GM12878 (cell line): Measurements from ENCODE around the gene HOOK1. TPM values are rescaled to one million over a fixed set of nuclear protein-coding genes. Genes with fewer than 3 reads are reported as not detected.

Experiments used
- ATAC-seq: fragments of 200-7000 bp; cut with Tn5 transposase; 3 replicates; pipeline ENCODE4 v1.9.1; 2020; ENCODE audit warnings: mild to moderate bottlenecking, moderate library complexity
- BruUV-seq: library from RNA; stranded (reverse); fragments of 400-500 nt; replicated peaks from 2 replicates; lab custom pipeline; 2021; lab: Mats Ljungman, UMichigan
- CTCF ChIA-PET: fragments of 300-600 bp; sonication (Branson Sonifier 250); formaldehyde crosslinking; extraction: SDS; loops from one replicate; lab custom pipeline; 2021; ENCODE audit warnings: inconsistent platforms; lab: Yijun Ruan, JAX
- POLR2A ChIA-PET: fragments of 350-600 bp; formaldehyde crosslinking; extraction: SDS; loops from one replicate; lab custom pipeline; 2021; ENCODE audit warnings: inconsistent platforms; lab: Charles Lee
- RAD21 ChIA-PET: fragments of 300-600 bp; sonication (Branson Sonifier 250); formaldehyde crosslinking; loops from one replicate; lab custom pipeline; 2023; ENCODE audit warnings: antibody characterized with exemption; ENCODE audit not compliant: unreplicated experiment; lab: Charles Lee
- SMC1A ChIA-PET: fragments of 300-600 bp; sonication (Branson Sonifier 250); formaldehyde crosslinking; loops from one replicate; lab custom pipeline; 2023; ENCODE audit not compliant: unreplicated experiment, uncharacterized antibody; lab: Charles Lee
- DNase-seq: peaks from one replicate; pipeline ENCODE4 v3.0.0-alpha.2; 2011; ENCODE audit warnings: low read depth, low spot score
- FAIRE-seq: peaks from 3 replicates; lab custom pipeline; 2011; peaks lifted over from hg19 to GRCh38; lab: Jason Lieb, UNC
- H2AFZ ChIP-seq: 2 replicates; pipeline ENCODE4 v1.6.0; 2011; ENCODE audit warnings: low read depth, low read length, control low read depth; ENCODE audit not compliant: control insufficient read depth
- H3K27ac ChIP-seq: 2 replicates; pipeline ENCODE4 v1.5.1; 2011; ENCODE audit warnings: control low read depth; ENCODE audit not compliant: control insufficient read depth, insufficient read depth
- H3K27me3 ChIP-seq, 2 experiments: replicated peaks in 1 of 2; 2 replicates each; pipeline versions ENCODE4 v1.6.0 to v1.6.1; 2011; ENCODE audit warnings: low read length in 1 of 2; ENCODE audit not compliant: control insufficient read depth in 2 of 2, insufficient read depth in 2 of 2
- H3K36me3 ChIP-seq, 2 experiments: 2 replicates each; pipeline ENCODE4 v1.5.1; 2011; ENCODE audit warnings: low read length in 1 of 2; ENCODE audit not compliant: control insufficient read depth in 2 of 2, insufficient read depth in 2 of 2
- H3K4me1 ChIP-seq: 2 replicates; pipeline ENCODE4 v1.6.1; 2011; ENCODE audit warnings: mild to moderate bottlenecking, low read length, moderate library complexity, mixed read lengths; ENCODE audit not compliant: control insufficient read depth, insufficient read depth
- H3K4me2 ChIP-seq: 2 replicates; pipeline ENCODE4 v1.6.0; 2011; ENCODE audit warnings: control low read depth; ENCODE audit not compliant: control insufficient read depth, insufficient read depth
- H3K4me3 ChIP-seq: fragments of 200-600 bp; sonication (generic); 2 replicates; pipeline ENCODE4 v1.5.1; 2016
- H3K79me2 ChIP-seq: 2 replicates; pipeline ENCODE4 v1.6.0; 2011; ENCODE audit warnings: low read length; ENCODE audit not compliant: control insufficient read depth, insufficient read depth
- H3K9ac ChIP-seq: 2 replicates; pipeline ENCODE4 v1.8.0; 2011; ENCODE audit warnings: low read length, control low read depth, mixed read lengths; ENCODE audit not compliant: control insufficient read depth, insufficient read depth
- H3K9me3 ChIP-seq: replicated peaks from 3 replicates; pipeline ENCODE4 v1.5.1; 2011; ENCODE audit warnings: mild to moderate bottlenecking, low read length; ENCODE audit not compliant: control insufficient read depth, insufficient read depth
- H4K20me1 ChIP-seq: 2 replicates; pipeline ENCODE4 v1.6.0; 2011; ENCODE audit not compliant: control insufficient read depth, insufficient read depth
- ETV6 ChIP-seq, 2 experiments: fragments of 450-650 bp in 1 of 2; IDR thresholded peaks in 1 of 2; conservative IDR thresholded peaks in 1 of 2; 2 replicates each; pipeline ENCODE4 v1.6.1; 2014; ENCODE audit warnings: antibody characterized with exemption in 1 of 2, borderline replicate concordance in 1 of 2, low read depth in 1 of 2, mild to moderate bottlenecking in 1 of 2, moderate library complexity in 1 of 2
- EZH2 ChIP-seq: IDR thresholded peaks from 2 replicates; pipeline ENCODE4 v1.6.1; 2012; ENCODE audit warnings: low read depth, mild to moderate bottlenecking, control low read depth, inconsistent platforms, low read length, borderline replicate concordance; ENCODE audit not compliant: control insufficient read depth
- FOS ChIP-seq: IDR thresholded peaks from 3 replicates; pipeline ENCODE4 v1.6.1; 2011; ENCODE audit warnings: borderline replicate concordance; ENCODE audit not compliant: insufficient read length; ENCODE audit errors: extremely low read depth
- KLF5 ChIP-seq: fragments of 450-650 bp; IDR thresholded peaks from 2 replicates; pipeline ENCODE4 v1.6.1; 2014; ENCODE audit warnings: mild to moderate bottlenecking; ENCODE audit not compliant: partially characterized antibody
- NFXL1 ChIP-seq: fragments of 450-650 bp; IDR thresholded peaks from 2 replicates; pipeline ENCODE4 v1.6.1; 2017; ENCODE audit warnings: antibody characterized with exemption, mild to moderate bottlenecking, borderline replicate concordance
- NRF1 ChIP-seq: conservative IDR thresholded peaks from 2 replicates; pipeline ENCODE4 v1.6.1; 2011; ENCODE audit warnings: mild to moderate bottlenecking, low read depth, low read length, improper control_type of control experiment
- RBBP5 ChIP-seq: fragments of 200-600 bp; sonication (generic); conservative IDR thresholded peaks from 2 replicates; pipeline ENCODE4 v1.6.1; 2016
- SMARCA5 ChIP-seq: fragments of 450-650 bp; IDR thresholded peaks from 2 replicates; pipeline ENCODE4 v1.6.1; 2017; ENCODE audit warnings: mild to moderate bottlenecking
- STAT1 ChIP-seq: fragments of 450-650 bp; conservative IDR thresholded peaks from 2 replicates; pipeline ENCODE4 v1.6.1; 2014; ENCODE audit warnings: antibody characterized with exemption, mild to moderate bottlenecking
- ZBTB11 ChIP-seq: fragments of 450-650 bp; formaldehyde crosslinking; IDR thresholded peaks from 2 replicates; pipeline ENCODE4 v1.5.0; 2022; ENCODE audit warnings: mild to moderate bottlenecking, missing genetic modification characterization
- ZBTB33 ChIP-seq: fragments of 450-650 bp; IDR thresholded peaks from 2 replicates; pipeline ENCODE4 v1.6.1; 2017; ENCODE audit warnings: mild to moderate bottlenecking
- WGBS: methylation state at CpG from one replicate; pipeline ENCODE4 v1.1.6; 2016; ENCODE audit warnings: low lambda C conversion rate; ENCODE audit not compliant: insufficient replicate concordance, insufficient coverage; ENCODE audit errors: missing lambda C conversion rate; 5-methylcytosine and 5-hydroxymethylcytosine counted together
- in situ Hi-C: fragments of 300-500 bp; cut with MboI; formaldehyde crosslinking; loops from 9 replicates; pipeline ENCODE4 v1.14.3; 2018; ENCODE audit warnings: mixed read lengths
- intact Hi-C: fragments of 100-400 bp; cut with micrococcal nuclease; formaldehyde crosslinking; loops from one replicate; pipeline ENCODE4 v1.14.2; 2022; ENCODE audit not compliant: unreplicated experiment
- polyA plus RNA-seq, 11 experiments: library from polyadenylated mRNA; depleted of rRNA in 4 of 11; unstranded in 6 of 11; stranded (reverse) in 5 of 11; fragments of >200 nt; fragmentation: Nextera tagmentation in 4 of 11; fragmentation: Illumina TruSeq in 1 of 11; extraction: Ambion mirVana in 4 of 11; extraction: Trizol in 1 of 11; gene quantifications; 1 replicate in 1 of 11; 2 replicates in 10 of 11; pipeline versions ENCODE4 v1.2.1 to v1.2.3, GENCODE V29; 2011 to 2016; ENCODE audit warnings: inconsistent platforms in 2 of 11, missing spikeins in 2 of 11, low read depth in 1 of 11
- total RNA-seq, 4 experiments: library from RNA; depleted of rRNA in 3 of 4; stranded (reverse); fragments of >200 nt in 3 of 4; fragmentation: Illumina TruSeq in 1 of 4; extraction: Trizol in 1 of 4; gene quantifications; 2 replicates each; pipeline versions ENCODE4 v1.2.1 to v1.2.3, GENCODE V29; 2013 to 2021
- TF ChIP-seq, protein P1 (sequence below): fragments of 450-650 bp; formaldehyde crosslinking; IDR thresholded peaks from 2 replicates; pipeline ENCODE4 v1.4.0; 2020; ENCODE audit warnings: mild to moderate bottlenecking, moderate library complexity
- TF ChIP-seq, protein P2 (sequence below): IDR thresholded peaks from 2 replicates; pipeline ENCODE4 v1.6.1; 2012; ENCODE audit warnings: low read depth, low read length, improper control_type of control experiment

Gene HOOK1
- total and polyA plus RNA-seq, 10 of the 15 experiments (the other 5 are each of a cell fraction or from before 2014, with no cell fraction given), result 1.4 to 15.4 (median 3.7) TPM

DNA sequence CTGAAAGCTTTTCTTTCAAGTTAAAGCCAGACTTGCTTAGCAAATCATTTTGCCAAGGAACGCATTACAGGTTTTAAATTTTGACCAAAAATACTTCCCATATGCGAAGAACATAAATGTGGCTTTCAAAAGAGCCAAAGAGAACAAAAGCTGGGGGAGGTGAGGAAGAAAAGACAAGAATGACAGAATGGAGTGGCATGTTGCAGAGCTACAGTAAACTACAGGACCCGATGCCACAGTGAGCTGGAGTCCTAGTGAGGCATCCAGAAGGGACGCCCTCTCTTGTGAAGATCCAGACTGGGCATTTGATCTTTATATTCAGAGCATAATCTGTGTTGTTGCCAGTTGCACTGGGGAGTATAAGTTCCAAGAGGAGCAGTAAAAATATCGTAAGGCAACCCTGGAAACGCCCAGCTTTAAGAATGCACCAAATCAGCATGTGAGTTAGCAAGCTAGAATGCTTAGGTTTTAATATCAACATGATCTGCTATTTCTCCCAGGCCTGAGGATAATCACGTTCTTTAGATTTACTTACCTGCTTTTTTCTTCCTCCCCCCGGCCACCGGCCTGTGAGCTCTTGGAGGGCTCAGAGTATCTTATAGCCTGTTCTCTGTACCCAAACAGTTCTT is 48.4 kb upstream of the HOOK1 start:
- H3K36me3 ChIP-seq, result no peaks in the 10 kb centered on the region
- H3K4me1 ChIP-seq, result no peaks in the 10 kb centered on the region
- H3K27me3 ChIP-seq, result no peaks in the 10 kb centered on the region
- in situ Hi-C loops (no loop called here), intact Hi-C loops (no loop called here)
- SMC1A ChIA-PET, result interaction anchor here (0.6 to 1.2 kb wide), 4 partner anchors 8 to 1392 kb away, joined by 3 to 5 read pairs (median 3); no protein-coding TSS in a partner anchor
- WGBS, result 62% methylated on average over 9 of the region's 9 CpGs
- POLR2A ChIA-PET, result no interaction called here
- H3K27ac ChIP-seq, result no peak overlapping the region
- BruUV-seq, result no TSS peak
- no peak overlapping the region for H3K4me3 ChIP-seq
- no peaks in the 10 kb centered on the region for H3K9me3 ChIP-seq
- CTCF ChIA-PET, result interaction anchor here (1.1 to 1.6 kb wide), 4 partner anchors 11 to 181 kb away, joined by 3 read pairs; no protein-coding TSS in a partner anchor
- RAD21 ChIA-PET, result interaction anchor here (0.8 to 0.9 kb wide), 2 partner anchors 67 to 181 kb away, joined by 3 read pairs; no protein-coding TSS in a partner anchor
- DNase-seq, result no peak
- ATAC-seq, result no peak
- no peaks in the 10 kb centered on the region for H3K79me2 ChIP-seq
- FAIRE-seq, result no peak
- no peaks in the 10 kb centered on the region for H4K20me1 ChIP-seq
- no peak overlapping the region for H3K4me2 ChIP-seq
- H3K9ac ChIP-seq, result no peak overlapping the region
- no peak overlapping the region for H2AFZ ChIP-seq
- TF ChIP-seq FOS (no peak), RBBP5 (no peak), ZBTB11 (no peak), STAT1 (no peak), KLF5 (no peak), NFXL1 (no peak), ZBTB33 (no peak), NRF1 (no peak), ETV6 (conservative IDR thresholded peaks at IDR 0.05 in 1 of 2, IDR thresholded peaks at IDR 0.05 in 1 of 2; ENCODE audit: borderline replicate concordance in 1 of 2, low read depth in 1 of 2) (no peak), EZH2 (no peak), SMARCA5 (no peak)
- TF ChIP-seq, protein P1, sequence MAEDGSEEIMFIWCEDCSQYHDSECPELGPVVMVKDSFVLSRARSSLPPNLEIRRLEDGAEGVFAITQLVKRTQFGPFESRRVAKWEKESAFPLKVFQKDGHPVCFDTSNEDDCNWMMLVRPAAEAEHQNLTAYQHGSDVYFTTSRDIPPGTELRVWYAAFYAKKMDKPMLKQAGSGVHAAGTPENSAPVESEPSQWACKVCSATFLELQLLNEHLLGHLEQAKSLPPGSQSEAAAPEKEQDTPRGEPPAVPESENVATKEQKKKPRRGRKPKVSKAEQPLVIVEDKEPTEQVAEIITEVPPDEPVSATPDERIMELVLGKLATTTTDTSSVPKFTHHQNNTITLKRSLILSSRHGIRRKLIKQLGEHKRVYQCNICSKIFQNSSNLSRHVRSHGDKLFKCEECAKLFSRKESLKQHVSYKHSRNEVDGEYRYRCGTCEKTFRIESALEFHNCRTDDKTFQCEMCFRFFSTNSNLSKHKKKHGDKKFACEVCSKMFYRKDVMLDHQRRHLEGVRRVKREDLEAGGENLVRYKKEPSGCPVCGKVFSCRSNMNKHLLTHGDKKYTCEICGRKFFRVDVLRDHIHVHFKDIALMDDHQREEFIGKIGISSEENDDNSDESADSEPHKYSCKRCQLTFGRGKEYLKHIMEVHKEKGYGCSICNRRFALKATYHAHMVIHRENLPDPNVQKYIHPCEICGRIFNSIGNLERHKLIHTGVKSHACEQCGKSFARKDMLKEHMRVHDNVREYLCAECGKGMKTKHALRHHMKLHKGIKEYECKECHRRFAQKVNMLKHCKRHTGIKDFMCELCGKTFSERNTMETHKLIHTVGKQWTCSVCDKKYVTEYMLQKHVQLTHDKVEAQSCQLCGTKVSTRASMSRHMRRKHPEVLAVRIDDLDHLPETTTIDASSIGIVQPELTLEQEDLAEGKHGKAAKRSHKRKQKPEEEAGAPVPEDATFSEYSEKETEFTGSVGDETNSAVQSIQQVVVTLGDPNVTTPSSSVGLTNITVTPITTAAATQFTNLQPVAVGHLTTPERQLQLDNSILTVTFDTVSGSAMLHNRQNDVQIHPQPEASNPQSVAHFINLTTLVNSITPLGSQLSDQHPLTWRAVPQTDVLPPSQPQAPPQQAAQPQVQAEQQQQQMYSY (CRISPR knock-in tag), result no peak
- TF ChIP-seq, protein P2, sequence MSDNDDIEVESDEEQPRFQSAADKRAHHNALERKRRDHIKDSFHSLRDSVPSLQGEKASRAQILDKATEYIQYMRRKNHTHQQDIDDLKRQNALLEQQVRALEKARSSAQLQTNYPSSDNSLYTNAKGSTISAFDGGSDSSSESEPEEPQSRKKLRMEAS, result no peak
